Liver (tissue), 9 donors: ENCODE measurements around the gene CDH7. TPM values are rescaled to one million over a fixed set of nuclear protein-coding genes. Genes with fewer than 3 reads are reported as not detected.

ENCODE experiments used
- DNase-seq: peaks from one replicate; pipeline ENCODE4 v3.0.0-alpha.2; 2017; ENCODE audit warnings: low spot score
- H3K27ac ChIP-seq, 2 donors: one replicate each; pipeline ENCODE4 v1.7.0; 2013; ENCODE audit warnings: inconsistent platforms in 2 of 2, low read length in 2 of 2, control low read depth in 1 of 2, low read depth in 1 of 2, mild to moderate bottlenecking in 1 of 2
- H3K27me3 ChIP-seq, 4 donors: one replicate each; pipeline versions ENCODE4 v1.6.1 to v1.7.0; 2013; ENCODE audit warnings: low read length in 3 of 4, inconsistent platforms in 1 of 4, mild to moderate bottlenecking in 1 of 4, moderate library complexity in 1 of 4; ENCODE audit not compliant: control insufficient read depth in 4 of 4, insufficient read depth in 4 of 4
- H3K36me3 ChIP-seq, 4 donors: one replicate each; pipeline versions ENCODE4 v1.6.1 to v1.7.0; 2013; ENCODE audit warnings: low read length in 3 of 4, mild to moderate bottlenecking in 3 of 4, low read depth in 1 of 4, moderate library complexity in 1 of 4; ENCODE audit not compliant: control insufficient read depth in 4 of 4, insufficient read depth in 3 of 4
- H3K4me1 ChIP-seq, 4 donors: one replicate each; pipeline versions ENCODE4 v1.6.1 to v1.7.0; 2013; ENCODE audit warnings: low read length in 3 of 4, mild to moderate bottlenecking in 3 of 4, moderate library complexity in 1 of 4; ENCODE audit not compliant: control insufficient read depth in 4 of 4, insufficient read depth in 4 of 4
- H3K4me3 ChIP-seq, 3 donors: one replicate each; pipeline versions ENCODE4 v1.6.1 to v1.7.0; 2013; ENCODE audit warnings: low read length in 3 of 3, control low read depth in 1 of 3, low read depth in 1 of 3, mild to moderate bottlenecking in 1 of 3
- H3K9ac ChIP-seq, 2 donors: one replicate each; pipeline ENCODE4 v1.7.0; 2013; ENCODE audit warnings: low read length in 2 of 2, mild to moderate bottlenecking in 2 of 2, moderate library complexity in 2 of 2, control low read depth in 1 of 2, low read depth in 1 of 2
- H3K9me3 ChIP-seq, 4 donors: one replicate each; pipeline versions ENCODE4 v1.6.1 to v1.7.0; 2013; ENCODE audit warnings: low read length in 3 of 4; ENCODE audit not compliant: control insufficient read depth in 4 of 4
- ATF3 ChIP-seq: IDR thresholded peaks from 2 replicates; pipeline ENCODE4 v1.6.1; 2016; ENCODE audit warnings: antibody characterized with exemption
- EGR1 ChIP-seq, 2 donors: IDR thresholded peaks; 2 replicates each; pipeline ENCODE4 v1.6.1; 2016 to 2018; ENCODE audit warnings: antibody characterized with exemption in 2 of 2, low read depth in 2 of 2
- FOXA1 ChIP-seq: IDR thresholded peaks from 2 replicates; pipeline ENCODE4 v1.6.1; 2016; ENCODE audit warnings: antibody characterized with exemption
- FOXA2 ChIP-seq: IDR thresholded peaks from 2 replicates; pipeline ENCODE4 v1.6.1; 2016; ENCODE audit warnings: antibody characterized with exemption
- GABPA ChIP-seq, 2 donors: IDR thresholded peaks in 1 of 2; conservative IDR thresholded peaks in 1 of 2; 2 replicates each; pipeline ENCODE4 v1.6.1; 2016; ENCODE audit warnings: antibody characterized with exemption in 2 of 2, mild to moderate bottlenecking in 1 of 2, moderate library complexity in 1 of 2
- HNF4A ChIP-seq, 2 donors: conservative IDR thresholded peaks; 2 replicates each; pipeline ENCODE4 v1.6.1; 2016; ENCODE audit warnings: antibody characterized with exemption in 2 of 2, mild to moderate bottlenecking in 2 of 2
- HNF4G ChIP-seq: IDR thresholded peaks from 2 replicates; pipeline ENCODE4 v1.6.1; 2016; ENCODE audit warnings: antibody characterized with exemption
- JUND ChIP-seq, 2 donors: IDR thresholded peaks; 2 replicates each; pipeline ENCODE4 v1.6.1; 2016; ENCODE audit warnings: antibody characterized with exemption in 2 of 2
- MAX ChIP-seq: IDR thresholded peaks from 2 replicates; pipeline ENCODE4 v1.6.1; 2016; ENCODE audit warnings: antibody characterized with exemption
- NR2F2 ChIP-seq: IDR thresholded peaks from 2 replicates; pipeline ENCODE4 v1.6.1; 2016; ENCODE audit warnings: antibody characterized with exemption
- RAD21 ChIP-seq, 2 donors: IDR thresholded peaks; 2 replicates each; pipeline ENCODE4 v1.6.1; 2016; ENCODE audit warnings: antibody characterized with exemption in 2 of 2, mild to moderate bottlenecking in 2 of 2
- REST ChIP-seq: IDR thresholded peaks from 2 replicates; pipeline ENCODE4 v1.6.1; 2016; ENCODE audit warnings: antibody characterized with exemption, mild to moderate bottlenecking
- RXRA ChIP-seq, 2 donors: IDR thresholded peaks; 2 replicates each; pipeline ENCODE4 v1.6.1; 2017 to 2018; ENCODE audit warnings: antibody characterized with exemption in 2 of 2, mild to moderate bottlenecking in 1 of 2
- SP1 ChIP-seq: IDR thresholded peaks from 2 replicates; pipeline ENCODE4 v1.6.1; 2018; ENCODE audit warnings: antibody characterized with exemption, mild to moderate bottlenecking
- TAF1 ChIP-seq: conservative IDR thresholded peaks from 2 replicates; pipeline ENCODE4 v1.6.1; 2016; ENCODE audit warnings: antibody characterized with exemption, mild to moderate bottlenecking
- YY1 ChIP-seq: IDR thresholded peaks from 2 replicates; pipeline ENCODE4 v1.6.1; 2016; ENCODE audit warnings: antibody characterized with exemption, mild to moderate bottlenecking
- ZBTB33 ChIP-seq: IDR thresholded peaks from 2 replicates; pipeline ENCODE4 v1.6.1; 2016; ENCODE audit warnings: antibody characterized with exemption
- WGBS: extraction: QIAGEN DNeasy Blood & Tissue Kit; methylation state at CpG from one replicate; pipeline ENCODE4 v1.1.7; 2013; 5-methylcytosine and 5-hydroxymethylcytosine counted together
- polyA plus RNA-seq, 2 donors: library from polyadenylated mRNA; stranded (reverse) in 1 of 2; unstranded in 1 of 2; fragments of 200-250 nt in 1 of 2; fragments of >200 nt in 1 of 2; fragmentation: Nextera tagmentation in 1 of 2; extraction: Ambion mirVana in 1 of 2; gene quantifications; one replicate each; pipeline versions ENCODE4 v1.2.1 to v1.2.3, GENCODE V29; 2013 to 2015
- total RNA-seq, 2 donors: library from RNA; depleted of rRNA; stranded (reverse); fragments of >200 nt; gene quantifications; one replicate each; pipeline ENCODE4 v1.2.3, GENCODE V29; 2014
- TF ChIP-seq, protein P1 (sequence below): fragments of 150-350 bp; IDR thresholded peaks from 2 replicates; pipeline ENCODE4 v1.5.1; 2017; ENCODE audit warnings: improper control_type of control experiment, low read depth, low read length; ENCODE audit not compliant: missing input control
- donor health status: healthy.
- donor health status: healthy.
- donor health status: healthy.
- donor health status: healthy.
- donor health status: healthy.

The CDH7 gene
- total and polyA plus RNA-seq, 4 donors, result under 0.01 TPM; not detected in 3

DNA sequence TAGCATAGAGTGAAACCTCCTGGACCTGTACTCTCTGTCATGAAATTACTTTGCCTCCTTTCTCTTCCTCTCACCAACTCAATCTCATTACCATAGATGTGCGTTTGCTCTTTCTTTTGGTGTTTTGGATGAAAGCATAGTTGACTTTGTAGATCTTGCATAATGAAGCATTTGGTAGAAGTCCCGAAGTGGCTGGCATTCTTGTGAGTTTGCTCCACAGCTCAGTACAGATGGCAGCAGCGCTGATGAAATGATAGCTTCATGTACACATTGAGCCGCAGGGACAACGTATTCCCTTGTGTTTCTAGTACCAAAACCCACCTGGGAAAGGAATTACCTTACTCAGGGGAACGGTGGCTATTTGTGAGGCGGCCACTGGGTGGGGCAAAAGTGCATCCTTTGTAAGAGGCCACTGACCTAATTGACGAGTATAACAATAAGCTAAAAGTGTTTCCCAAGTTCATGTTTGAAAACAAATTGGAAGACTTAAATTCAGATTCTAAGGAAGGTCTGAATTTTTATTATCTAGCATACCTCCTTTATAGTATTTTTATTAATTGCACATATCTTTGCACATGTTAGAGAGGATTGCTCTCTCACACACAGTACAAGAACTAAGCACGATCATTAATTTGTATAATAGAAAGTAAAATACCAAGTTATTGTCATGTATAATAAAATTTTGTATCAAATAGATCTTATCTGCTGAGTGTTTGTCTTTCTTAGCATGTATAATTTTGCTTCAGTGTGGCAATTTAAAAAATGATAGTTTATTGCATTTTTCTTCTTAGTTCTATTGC lies 25.4 kb upstream of the CDH7 start:
- TF ChIP-seq REST (no peak), RAD21 (IDR thresholded peaks at IDR 0.05) (peak; percentile 53 to 65)
- TF ChIP-seq, protein P1, sequence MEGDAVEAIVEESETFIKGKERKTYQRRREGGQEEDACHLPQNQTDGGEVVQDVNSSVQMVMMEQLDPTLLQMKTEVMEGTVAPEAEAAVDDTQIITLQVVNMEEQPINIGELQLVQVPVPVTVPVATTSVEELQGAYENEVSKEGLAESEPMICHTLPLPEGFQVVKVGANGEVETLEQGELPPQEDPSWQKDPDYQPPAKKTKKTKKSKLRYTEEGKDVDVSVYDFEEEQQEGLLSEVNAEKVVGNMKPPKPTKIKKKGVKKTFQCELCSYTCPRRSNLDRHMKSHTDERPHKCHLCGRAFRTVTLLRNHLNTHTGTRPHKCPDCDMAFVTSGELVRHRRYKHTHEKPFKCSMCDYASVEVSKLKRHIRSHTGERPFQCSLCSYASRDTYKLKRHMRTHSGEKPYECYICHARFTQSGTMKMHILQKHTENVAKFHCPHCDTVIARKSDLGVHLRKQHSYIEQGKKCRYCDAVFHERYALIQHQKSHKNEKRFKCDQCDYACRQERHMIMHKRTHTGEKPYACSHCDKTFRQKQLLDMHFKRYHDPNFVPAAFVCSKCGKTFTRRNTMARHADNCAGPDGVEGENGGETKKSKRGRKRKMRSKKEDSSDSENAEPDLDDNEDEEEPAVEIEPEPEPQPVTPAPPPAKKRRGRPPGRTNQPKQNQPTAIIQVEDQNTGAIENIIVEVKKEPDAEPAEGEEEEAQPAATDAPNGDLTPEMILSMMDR, result peak; percentile 31
- Histone ChIP-seq H3K4me3 (no peak overlapping the region), H3K4me1 (no peaks in the 10 kb centered on the region), H3K36me3 (no peaks in the 10 kb centered on the region), H3K9ac (no peak overlapping the region), H3K27ac (no peak overlapping the region), H3K9me3 (no peaks in the 10 kb centered on the region), H3K27me3 (no peaks in the 10 kb centered on the region)
- no peak for DNase-seq
- 20% methylated on average over 9 of the region's 9 CpGs for WGBS

- Histone ChIP-seq H3K27ac (no peak overlapping the region), H3K4me1 (no peaks in the 10 kb centered on the region), H3K4me3 (no peak overlapping the region), H3K27me3 (no peaks in the 10 kb centered on the region), H3K9me3 (no peaks in the 10 kb centered on the region), H3K36me3 (no peaks in the 10 kb centered on the region), H3K9ac (no peak overlapping the region)
- TF ChIP-seq EGR1 (IDR thresholded peaks at IDR 0.05; ENCODE audit: low read depth in 2 of 2) (no peak), FOXA2 (no peak), HNF4G (no peak), FOXA1 (no peak), JUND (IDR thresholded peaks at IDR 0.05) (no peak), GABPA (IDR thresholded peaks at IDR 0.05 in 1 of 2, conservative IDR thresholded peaks at IDR 0.05 in 1 of 2) (no peak), NR2F2 (no peak), YY1 (no peak), MAX (no peak), TAF1 (no peak), REST (no peak), ATF3 (no peak), HNF4A (conservative IDR thresholded peaks at IDR 0.05) (no peak), SP1 (no peak), RXRA (IDR thresholded peaks at IDR 0.05) (no peak), RAD21 (IDR thresholded peaks at IDR 0.05) (no peak), ZBTB33 (no peak)
- TF ChIP-seq, protein P1, result no peak
- WGBS, result 70% methylated on average over 3 of the region's 3 CpGs
- DNase-seq, result no peak
Observed at GRCh38 chr18:65735155-65735554, 15.7 kb upstream of the CDH7 start.
